CD4-positive, alpha-beta T cell treated with Interleukin-2 at 100 ng/mL for 4 hours (primary cell): ENCODE results near the gene STK40.
A peak's percentile ranks its signal among the peaks of the same experiment; 100 is the strongest.

ENCODE experiments used
- DNase-seq: peaks from one replicate; pipeline ENCODE4 v3.0.0-alpha.2; 2020; ENCODE audit warnings: low spot score

Gene STK40

DNA sequence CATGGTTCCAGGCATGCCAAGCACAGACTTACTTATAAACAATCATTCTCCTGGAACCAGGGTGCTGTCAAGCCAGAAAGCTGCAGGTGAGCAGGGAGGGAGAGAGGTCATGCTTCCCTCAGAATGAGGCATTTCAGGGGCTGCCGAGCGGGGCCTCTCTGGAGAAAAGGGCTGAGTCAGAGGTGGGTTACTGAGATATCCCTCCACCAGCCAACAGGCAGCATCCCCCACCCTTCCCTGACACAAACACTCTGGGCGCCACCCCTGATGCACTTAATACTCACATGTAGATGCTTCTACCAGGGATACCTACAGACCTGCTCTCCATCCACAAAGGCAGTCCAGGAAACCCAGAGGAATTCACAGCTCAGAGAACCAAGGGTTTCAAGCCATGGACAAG lies 13.1 kb downstream of the STK40 start:
- no peak for DNase-seq

DNA sequence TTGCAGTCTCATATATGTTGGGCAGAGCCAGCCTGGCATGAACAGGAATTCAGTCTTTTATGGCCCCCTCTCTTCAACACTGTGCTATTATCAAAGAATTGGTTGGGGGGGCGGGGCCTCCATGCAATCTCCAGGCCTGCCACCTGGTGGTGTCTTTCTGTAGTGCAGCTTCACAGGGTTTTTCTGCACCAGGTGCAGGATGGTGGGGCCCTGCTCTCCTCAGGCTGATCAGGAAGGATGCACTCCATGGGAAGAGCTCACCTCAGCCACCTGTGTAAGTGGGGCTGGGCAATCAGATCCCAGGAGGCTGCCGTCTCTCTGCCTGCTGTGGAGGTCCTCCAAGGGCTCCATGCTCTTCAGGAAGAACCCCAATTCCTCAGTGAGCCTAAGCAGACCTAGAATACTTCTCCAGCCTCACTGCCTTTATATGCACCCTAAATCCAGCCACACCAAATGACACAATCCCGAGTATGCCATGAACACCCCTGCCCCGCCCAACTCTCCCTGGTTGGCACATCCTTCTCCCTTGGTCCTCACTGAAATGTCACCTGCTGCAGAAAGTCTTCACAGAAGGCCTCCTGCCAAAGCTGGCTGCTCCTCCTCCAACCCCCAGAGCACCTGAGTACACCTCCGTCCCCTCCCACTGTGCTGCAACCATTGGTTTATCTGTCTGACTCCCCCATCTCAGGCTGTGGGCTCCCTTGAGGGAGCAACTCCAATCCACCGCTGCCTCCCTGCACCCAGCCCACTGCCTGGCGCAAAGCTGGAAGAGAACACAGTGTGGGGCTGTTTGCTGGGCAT lies 16.5 kb downstream of the STK40 start:
- DNase-seq: peak; percentile 85

DNA sequence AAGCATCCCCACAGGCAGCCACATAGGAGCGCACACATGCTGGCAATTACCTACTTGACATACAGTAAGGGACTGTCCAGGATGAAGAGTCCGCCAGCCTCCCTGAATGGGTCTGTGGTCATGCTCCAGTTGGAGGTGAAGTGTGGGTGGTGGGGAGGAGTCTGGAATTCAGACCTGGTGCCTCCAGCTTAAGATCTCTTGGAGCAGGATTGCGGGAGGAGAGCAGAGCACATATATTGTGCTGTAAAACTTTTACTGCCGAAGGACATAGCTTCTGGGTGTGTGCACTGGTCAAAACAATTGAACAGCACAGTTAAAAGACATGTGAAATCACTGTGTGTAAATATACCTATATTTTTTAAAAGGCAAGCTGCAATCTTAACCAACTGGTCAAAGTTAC lies 17.9 kb downstream of the STK40 start:
- DNase-seq: no peak

DNA sequence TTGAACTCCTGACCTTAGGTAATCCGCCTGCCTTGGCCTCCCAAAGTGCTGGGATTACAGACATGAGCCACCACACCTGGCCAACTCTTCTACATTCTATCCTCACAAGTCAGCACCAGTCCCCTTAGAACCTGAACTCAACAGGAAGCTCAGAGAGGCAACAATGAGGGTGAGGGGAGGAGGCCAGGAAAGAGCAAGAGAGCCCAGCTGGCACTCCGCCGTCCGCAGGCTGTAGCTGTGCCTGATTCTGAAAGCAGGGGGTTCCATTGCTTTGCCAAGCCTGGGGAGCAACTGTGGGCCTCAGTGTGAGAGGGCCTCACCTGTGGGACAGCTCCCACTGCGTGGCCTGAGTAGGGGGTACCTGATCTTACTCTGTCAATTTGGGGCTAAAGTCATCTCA lies 18.7 kb downstream of the STK40 start:
- peak; percentile 34 for DNase-seq

DNA sequence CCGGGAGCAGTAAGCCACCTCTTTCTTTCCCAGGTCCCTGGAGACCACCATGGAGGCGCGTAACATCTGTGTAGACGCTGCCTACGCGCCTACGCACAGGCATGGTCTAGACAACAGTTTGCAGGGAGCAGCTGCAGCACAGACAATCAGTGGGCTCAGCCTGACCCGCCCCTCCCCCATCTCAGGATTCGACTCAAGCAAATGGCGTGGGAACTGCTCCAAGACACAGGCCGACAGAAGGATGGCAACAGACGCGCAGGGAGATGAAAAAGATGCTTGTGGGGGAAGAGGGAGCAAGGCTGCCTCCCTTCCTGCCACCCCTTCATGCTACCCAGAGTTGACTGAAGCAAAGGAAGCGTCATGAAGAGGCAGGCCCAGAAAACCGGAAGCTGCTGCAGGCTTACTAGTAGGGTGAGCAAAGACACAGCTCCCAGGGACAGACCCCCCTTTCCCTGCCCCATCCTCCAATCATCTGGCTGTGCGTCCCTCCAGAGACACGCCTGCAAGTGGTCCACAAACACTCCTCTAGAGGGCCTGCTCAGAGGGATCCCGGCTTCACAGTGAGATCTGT lies 19.5 kb downstream of the STK40 start:
- DNase-seq: peak; percentile 55

DNA sequence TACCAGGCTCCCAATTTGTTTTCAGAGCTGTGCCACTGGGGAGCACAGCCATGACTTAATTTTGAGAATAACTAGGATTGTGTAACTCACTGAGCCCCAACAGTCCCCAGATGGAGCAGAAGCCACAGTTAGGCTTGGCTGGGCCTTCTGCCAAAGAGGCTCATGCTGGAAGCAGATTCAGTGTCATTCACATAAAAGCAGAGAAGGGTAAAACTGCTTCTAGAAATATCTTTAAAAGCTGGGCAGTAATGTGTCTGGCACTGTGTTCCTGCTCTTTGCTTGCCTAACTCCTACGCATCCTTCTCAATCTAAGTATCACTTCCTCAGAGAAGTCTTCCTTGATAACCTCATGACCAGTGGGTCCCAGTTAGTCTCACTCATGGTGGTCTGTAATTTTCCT lies 20.3 kb downstream of the STK40 start:
- DNase-seq: no peak

DNA sequence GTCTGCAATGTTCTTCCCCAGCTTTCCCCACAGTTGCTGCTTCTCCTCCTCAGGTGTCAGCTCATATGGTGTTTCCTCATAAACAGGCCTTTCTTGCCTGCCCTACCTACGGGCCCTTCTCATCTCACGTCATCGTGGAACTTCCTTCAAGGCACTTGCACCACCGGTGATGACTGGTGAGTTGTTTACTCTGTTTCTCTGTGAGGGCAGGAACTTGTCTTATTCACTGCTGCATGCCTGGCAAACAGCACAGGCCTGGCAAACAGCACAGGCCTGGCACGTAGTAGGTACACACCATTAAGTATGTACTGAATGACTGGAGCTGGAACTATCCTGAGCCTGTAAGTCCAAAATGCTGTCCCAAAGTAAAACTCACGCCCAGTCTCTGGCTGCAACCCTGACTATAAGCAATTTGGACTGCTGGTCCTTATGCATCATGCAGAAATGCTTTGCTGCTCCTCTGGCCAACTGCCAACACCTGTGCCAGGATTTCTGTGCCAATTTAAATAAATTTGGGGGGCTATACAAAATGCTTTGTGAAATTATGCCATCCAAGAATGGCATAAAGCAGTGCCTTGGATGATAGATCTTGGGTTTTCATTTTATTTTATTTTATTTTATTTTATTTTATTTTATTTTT lies 25.7 kb downstream of the STK40 start:
- peak; percentile 43 for DNase-seq

DNA sequence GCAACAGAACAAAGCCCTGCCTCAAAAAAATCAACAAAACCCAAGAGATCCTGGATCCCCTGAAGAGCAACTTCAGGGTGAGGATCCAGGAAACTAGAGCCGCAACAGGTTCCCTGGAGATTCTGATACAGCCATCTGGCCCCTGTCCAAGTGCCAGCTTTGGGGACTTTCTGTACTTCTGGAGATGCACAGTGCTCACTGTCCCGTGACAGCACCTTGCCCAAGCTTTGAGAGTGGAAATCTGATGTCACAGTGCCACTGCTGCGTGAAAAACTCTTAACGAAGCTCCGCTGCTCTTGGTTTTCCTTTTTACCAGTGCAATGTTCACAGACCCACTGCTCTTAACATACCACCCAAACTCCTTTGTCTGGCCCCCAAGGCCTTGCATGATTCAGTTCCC lies 26.3 kb downstream of the STK40 start:
- DNase-seq: no peak

DNA sequence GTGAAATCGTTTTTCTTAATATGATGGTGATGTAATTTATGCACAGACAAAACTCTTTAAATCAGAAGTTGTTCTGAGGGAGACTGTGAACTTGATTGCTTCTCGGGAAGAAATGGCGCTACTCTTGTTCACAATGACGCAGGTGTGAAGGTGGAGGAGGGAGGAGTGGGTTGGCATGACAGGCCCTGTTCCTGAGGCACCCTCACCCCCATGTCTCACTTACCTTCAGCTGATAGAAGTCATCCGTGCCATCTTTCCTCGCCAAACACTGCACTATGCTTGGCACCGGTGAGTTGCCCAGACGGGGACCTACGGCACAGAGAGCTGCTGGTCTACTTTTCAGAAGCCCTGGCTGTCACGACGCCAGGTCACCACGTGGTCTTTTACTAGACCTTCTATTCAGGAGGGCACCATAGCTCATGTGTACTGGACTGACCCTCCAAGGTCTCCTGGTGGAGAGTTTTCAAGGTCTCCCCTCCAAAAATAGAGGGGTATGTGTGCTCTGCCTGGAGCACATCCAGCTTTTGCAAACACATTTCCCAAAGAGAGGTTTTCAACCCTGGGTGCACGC lies 27.1 kb downstream of the STK40 start:
- no peak for DNase-seq

DNA sequence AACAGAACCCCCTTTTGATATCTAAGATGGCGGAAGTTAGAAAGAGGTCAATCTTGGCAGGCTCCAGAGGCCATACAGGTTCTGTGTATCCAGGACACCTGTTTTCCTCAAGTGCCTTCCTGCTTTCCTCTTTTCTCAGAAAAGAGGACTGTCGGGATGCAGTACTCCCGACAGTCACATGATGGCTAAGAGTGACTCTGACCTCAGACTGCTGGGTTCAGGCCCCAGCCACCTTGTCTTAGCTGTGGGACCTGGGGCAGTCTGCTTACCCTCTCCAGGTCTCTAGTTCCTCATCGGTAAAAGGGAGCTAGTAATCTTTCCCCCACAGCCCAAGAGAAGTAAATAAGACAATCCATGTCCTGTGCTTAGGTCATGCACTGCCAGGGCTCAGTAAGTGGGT lies 29.9 kb downstream of the STK40 start:
- no peak for DNase-seq

DNA sequence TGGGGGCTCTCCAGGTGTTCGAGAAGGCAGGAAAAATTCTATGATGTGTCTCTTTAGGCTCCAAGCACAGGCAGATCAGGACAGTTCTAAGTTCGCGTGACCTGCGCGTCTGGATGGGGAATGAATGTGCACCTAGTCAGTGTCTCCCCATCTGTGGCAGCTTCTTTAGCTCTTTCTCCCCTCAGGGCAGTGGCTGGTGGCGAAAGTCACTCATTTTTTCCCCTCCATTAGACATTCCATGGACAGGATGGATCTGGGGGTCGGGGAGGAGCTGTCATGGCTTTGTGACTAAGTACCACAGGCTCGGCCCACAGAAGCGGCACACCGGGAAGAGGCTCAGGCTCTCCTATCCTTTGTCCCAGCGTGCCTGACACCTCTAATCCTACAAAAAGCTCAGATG lies 31.2 kb downstream of the STK40 start:
- DNase-seq: no peak

DNA sequence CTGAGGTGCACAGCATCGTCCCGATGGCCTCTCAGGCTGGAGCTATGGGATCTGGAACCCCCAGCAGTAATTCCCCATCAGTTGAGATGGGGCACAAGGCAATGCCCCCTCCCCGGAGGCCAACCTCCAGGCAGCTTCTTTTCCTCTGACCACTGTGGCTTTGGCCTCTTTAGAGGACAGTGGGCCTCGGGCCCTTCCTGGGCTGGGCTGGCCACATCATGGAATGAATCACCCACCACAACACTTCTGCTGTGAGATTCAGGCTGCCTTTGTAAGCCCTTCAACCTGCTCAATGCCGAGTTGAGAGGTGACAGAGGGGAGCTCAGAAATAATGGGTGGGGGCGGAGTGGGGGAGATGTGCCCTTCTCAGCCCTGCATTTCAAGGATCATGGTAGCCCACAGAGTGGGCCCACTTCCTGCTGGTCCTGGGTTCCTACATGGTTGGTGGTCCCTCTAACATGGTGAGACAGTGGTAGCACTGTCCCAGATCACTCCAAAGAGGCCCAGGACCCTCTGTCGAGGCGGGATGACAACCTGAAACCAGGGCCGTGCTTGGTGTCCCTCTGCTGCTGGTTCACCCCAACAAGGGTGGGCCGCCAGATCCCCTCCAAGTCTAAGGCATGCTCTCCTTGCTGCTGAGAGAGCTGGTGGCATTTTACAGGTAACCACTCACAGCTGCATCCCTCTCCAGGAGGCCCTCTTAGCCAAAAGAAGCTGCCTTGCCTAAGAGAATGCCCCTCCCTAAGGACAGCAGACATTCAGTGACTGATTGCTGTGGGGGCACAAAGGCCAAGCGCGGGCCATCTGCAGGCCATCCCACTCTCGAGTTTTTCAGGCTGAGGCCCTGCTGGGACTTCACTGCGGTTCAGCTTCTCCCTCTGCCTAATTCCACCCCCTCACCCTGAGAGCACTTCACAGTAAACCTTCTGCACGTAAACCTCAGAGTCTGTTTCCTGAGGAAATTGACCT lies 32.5 kb downstream of the STK40 start:
- no peak for DNase-seq

DNA sequence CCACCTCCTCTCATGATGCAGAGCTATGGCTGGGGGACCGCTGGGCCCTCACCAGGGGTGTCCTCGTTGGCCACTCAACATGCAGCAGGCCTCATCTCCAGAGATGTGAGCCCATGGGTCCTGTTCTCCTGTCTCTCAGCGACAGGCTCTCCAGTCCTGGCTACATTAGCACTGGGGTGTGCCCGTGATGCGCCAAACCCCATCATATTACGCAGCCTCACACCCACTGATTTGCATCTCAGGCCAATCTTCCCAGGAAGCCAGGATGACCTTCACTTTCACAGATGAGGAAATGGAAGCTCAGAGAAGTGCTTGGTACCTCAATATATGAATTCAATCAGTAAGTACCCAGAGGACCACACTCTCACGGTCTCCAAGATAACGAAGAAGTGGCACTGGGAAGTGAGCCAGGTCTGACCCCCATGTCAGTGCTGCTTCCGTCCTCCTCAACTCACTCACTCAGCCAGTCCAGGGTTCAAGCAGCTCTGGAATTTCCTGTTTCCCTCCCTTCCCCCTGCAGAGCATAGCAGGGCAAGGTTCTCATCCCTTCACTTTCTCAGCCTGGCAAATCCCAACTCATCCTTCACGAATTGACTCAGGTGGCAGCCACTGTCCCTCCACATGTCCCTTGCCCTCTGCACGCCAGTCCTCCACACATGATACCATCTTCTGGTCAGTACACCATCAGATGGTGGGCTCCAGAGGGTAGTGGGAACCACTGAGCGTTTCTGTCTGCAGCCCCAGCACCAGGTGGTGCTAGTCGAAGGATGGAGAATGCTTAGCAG lies 33.4 kb downstream of the STK40 start:
- DNase-seq: no peak

DNA sequence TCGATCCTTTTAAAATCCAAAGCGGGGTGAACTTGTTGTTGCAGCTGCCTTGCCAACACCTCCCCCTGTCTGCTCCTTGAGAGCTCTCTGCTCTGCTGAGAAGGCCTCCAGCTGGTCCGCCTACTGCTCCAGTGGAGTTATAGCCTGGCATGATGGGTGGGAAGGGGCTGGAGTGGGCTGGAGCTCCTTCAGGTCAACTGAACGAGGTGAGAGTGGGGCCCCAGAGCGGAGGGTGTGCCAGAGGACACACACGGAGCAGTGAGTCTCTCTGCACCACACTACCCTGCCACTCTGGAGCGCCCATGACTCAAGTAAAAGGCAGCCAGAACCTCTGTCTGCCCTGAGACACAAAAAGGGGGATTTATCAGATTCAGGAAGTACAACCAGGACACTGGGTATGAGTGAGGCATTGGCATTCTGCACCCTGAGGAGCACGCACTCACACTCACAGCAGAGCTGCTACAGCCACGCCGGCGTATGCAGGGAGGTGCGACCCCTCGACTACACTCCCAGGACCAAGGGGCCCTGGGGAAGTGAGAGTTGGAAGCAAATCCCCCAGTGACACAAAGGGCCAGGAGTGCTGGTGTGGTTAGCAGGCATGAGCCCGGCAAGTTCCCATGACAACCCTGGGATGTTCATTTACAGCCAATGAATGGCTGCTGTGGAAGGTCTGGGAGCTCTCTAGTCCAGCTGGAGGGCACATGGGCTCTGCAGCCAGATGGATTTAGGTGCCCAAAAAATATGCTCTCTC lies 34.3 kb downstream of the STK40 start:
- no peak for DNase-seq

DNA sequence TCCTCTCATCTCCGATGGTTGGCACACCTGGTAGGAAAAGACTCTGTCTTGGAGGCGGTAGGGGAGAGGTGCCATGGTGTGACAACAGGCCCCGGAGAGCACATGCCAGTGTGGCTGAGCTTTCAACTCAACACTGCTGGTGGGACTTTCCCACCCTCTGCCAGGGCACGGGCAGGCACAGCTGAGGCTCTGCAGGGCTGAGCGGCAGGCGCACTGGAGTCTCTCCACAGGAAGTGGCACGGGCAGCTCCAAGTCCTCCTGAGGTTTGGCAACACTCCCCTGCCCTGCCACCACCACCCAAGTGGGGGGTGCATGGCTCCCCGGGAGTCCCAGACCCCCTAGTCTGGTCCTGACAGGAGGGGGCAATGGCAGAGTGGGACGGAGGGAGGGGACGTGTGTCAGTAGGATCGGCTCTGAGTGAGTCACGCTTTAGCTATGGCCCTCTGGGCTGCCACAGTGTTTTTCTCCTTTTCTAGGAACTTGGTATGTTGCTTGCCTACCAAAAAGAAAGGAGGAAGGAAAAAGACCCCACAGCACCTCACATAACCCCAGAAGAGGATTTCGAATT lies 35.0 kb downstream of the STK40 start:
- peak; percentile 57 for DNase-seq

DNA sequence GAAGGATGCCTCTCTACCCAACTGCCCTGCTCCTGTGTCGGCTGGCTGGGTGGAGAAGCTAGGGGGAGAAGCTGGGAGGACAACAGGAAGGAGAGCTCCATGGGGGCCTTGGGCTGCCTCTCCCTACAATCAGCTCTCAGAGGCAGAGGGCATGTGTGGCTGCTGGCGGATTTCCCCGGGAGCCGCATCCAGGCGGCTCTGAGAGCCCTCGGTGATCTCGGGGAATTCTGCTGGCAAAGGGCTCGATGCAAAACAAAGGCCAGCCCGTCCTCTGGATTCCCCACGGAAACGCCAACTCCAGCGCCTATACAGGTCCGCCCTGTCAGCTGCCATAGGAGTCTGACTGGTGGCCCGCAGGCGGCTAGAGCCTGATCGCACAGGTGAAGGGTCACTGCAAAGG lies 35.9 kb downstream of the STK40 start:
- DNase-seq: no peak

DNA sequence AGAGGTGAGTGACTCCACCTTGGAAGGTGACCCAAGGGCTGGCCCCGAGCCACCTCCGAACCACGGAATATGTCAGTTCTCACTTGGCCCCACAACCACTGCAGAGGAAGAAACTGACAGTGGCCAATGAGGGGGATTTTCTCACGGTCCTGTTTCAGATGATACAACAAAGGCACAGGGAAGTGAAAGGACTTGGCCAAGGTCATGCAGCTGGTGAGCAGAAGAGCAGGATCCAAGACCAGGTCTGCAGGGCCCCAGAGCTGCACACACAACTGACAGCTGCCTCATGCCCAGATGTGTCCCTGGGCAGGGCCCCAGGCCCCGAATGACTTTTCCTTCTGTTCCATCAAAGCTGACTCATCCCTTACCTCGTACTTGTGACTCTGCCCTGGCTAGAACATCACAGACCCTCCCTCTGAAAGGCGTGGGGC lies 36.5 kb downstream of the STK40 start:
- DNase-seq: no peak

DNA sequence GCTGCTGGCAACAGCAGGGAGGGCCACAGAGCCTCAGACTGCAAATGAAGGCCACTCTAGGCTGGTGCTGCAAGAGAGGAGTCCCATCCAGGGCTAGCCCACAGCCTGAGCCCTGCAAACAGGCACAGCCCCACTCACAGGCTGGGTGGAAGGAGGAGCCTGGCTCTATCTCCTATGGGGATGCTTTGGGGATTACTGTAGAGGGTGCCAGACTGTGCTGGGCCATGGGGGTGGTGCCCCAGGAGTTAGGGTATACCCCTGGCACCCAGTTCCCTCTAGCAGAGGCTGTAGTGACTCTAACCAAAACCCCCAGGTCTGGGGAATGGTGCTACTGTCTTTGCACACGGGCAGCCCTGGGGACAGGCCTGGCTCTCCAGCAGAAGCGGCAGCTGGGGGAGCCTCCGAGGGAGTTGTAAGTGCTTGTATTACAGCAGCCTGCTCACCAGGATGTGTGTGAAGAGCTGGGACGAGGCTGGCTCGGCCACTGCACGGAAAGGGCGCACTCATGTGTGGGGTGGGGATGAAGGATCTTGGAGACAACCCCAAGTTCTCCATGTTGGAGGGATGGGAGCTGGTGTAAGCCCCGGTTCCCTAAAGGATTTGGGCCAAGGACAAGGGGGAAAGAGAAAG lies 38.9 kb downstream of the STK40 start:
- no peak for DNase-seq

DNA sequence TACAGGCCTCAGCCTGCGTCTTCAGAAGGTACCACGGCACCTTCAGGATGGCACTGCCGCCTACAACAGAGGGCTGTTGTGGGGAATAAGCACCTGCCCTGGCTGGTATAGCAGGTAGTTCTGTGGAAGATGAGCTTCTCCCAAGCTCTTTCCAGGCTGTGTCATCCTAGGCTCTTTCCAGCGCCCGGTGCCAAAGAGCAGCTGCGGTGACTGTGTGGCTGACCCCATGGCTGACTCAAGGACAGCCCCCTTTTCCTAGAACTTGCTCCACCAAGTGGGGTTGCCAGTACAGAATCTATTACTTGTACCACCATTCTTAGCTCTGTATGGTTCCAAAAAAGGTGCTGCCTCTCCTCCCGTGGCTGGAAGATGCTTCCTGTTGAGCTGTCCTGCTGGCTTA lies 40.4 kb downstream of the STK40 start:
- no peak for DNase-seq

DNA sequence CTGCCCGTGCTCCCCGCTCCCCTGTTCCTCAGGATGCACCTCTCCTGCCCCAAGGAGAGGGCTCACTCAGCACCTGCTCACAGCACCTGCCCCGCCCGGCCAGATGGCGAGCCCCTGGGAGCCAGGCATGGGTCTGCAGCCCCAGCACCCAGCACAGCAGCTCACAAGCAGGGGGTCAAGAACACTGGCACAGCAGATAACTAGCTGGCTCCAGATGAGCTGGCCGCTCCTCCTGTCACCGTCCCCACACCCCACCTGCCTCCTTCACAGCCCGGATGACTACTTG lies 41.4 kb downstream of the STK40 start:
- no peak for DNase-seq
